Measurements from ENCODE around the gene LTBP1.

The LTBP1 gene

DNA sequence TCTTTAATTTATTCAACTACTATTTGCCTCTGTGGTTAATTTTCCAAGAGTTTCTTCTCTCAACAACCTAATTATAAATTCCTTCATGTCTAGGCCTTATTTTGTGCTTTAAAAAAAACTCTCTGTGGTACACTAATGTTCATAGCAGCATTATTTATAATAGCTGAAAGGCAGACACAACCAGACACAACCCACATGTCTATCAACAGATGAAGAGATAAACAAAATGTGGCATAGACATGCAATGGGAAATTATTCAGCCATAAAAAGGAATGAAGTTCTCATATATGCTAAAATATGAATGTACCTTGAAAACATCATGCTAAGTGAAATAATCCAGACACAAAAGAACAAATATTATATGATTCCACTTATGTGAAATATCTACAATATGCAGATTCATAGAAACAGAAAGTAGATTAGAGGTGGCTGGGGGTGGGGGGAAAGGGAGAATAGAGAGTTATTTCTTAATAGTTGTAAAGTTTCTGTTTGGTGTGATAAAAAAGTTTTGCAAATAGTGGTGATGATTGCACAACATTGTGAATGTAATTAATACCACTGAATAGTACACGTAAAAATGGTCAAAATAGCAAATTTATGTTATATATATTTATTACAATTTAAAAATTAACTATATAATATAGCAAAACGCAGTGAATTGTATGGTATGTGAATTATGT lies 501.6 kb downstream of the LTBP1 start:
- no peaks in the 10 kb centered on the region for H3K36me3 ChIP-seq (ENCODE audit: control insufficient read depth, insufficient read depth, low read length)
- no peaks in the 10 kb centered on the region for H3K4me1 ChIP-seq (ENCODE audit: control insufficient read depth, insufficient read depth, low read length, poor library complexity, severe bottlenecking)
- no peak overlapping the region for H3K27ac ChIP-seq (ENCODE audit: low read depth, low read length, severe bottlenecking)
- peaks cover 17% of the 10 kb centered on the region for H3K9me3 ChIP-seq (ENCODE audit: control insufficient read depth, low read length)
- WGBS, 2 experiments (ENCODE audit: insufficient coverage in 2 of 2): no CpG with 5 or more reads among the region's 2 CpGs
- H3K4me3 ChIP-seq (ENCODE audit: extremely low read depth, insufficient read depth, low read length, poor library complexity, severe bottlenecking): no peak overlapping the region

Data from mesodermal cell (in vitro differentiated cells).